ENCODE data around the gene ADM. TPM values are rescaled to one million over a fixed set of nuclear protein-coding genes. Genes with fewer than 3 reads are reported as not detected.

Gene ADM
- polyA plus RNA-seq, 1 donor, result 11.4 TPM

DNA sequence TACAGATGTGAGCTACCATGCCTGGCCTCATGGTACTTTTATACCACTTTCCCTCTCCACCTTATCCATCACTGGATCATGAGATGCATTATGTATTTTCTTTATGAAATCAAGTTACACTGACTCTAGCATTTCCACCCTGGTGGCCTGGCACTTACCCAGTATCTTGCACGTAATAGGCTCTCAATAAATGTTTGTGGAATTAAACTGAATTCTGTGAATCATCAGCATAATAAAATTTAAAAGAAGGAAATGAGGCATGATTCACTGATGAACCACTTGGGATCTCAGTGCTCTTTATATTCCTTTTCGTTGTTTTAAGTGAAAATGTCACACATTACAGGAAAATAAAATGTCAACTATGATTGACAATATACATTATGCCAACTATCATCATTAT lies 25.1 kb downstream of the ADM start:
- Histone ChIP-seq H3K4me1 (ENCODE audit: control insufficient read depth, insufficient read depth, low read length) (peaks cover 27% of the 10 kb centered on the region), H3K36me3 (ENCODE audit: control insufficient read depth, insufficient read depth, low read length) (no peaks in the 10 kb centered on the region), H3K4me3 (ENCODE audit: low read length) (no peak overlapping the region), H3K27me3 (ENCODE audit: control insufficient read depth, insufficient read depth, low read length) (no peaks in the 10 kb centered on the region), H3K27ac (ENCODE audit: low read length) (no peak overlapping the region), H3K9me3 (ENCODE audit: control insufficient read depth, low read depth, low read length) (no peaks in the 10 kb centered on the region)
- WGBS (ENCODE audit: insufficient coverage, low lambda C conversion rate), result 77% methylated on average over 2 of the region's 2 CpGs
- no peak for DNase-seq

DNA sequence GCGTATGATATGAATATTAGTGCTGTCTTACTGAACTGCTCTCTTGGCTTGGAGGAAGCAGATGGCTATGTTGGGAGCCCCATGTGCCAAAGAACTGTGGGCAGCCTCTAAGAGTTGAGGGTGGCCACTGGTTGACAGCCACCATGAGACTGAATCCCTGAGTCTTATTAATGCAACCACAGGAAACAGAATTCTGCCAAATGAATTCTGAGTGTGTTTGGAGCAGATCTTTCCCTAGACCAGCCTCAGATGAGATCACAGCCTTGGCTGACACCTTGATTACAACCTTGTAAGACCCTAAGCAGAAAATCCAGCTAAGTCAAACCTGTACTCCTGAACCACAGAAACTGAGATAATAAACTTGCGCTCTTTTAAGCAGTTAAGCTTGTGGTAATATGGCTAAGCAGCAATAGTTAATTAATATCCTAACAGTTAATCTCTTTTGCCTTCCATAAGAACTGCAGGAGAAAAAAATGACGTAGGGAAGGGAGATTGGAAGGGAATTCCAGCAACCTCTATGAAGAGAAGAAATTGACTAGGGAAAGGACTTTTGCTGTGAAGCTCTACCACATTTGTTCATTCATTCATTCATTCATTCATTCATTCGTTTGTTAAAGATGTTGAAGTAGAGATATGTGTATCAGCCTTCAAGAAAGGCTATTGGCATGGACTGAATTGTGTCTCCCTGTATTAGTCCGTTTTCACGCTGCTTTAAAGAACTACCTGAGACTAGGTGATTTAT lies 26.8 kb downstream of the ADM start:
- Histone ChIP-seq H3K4me1 (ENCODE audit: control insufficient read depth, insufficient read depth, low read length) (peaks cover 19% of the 10 kb centered on the region), H3K27ac (ENCODE audit: low read length) (no peak overlapping the region), H3K27me3 (ENCODE audit: control insufficient read depth, insufficient read depth, low read length) (no peaks in the 10 kb centered on the region), H3K4me3 (ENCODE audit: low read length) (no peak overlapping the region), H3K9me3 (ENCODE audit: control insufficient read depth, low read depth, low read length) (no peaks in the 10 kb centered on the region), H3K36me3 (ENCODE audit: control insufficient read depth, insufficient read depth, low read length) (no peaks in the 10 kb centered on the region)
- no peak for DNase-seq
- 61% methylated on average over 2 of the region's 6 CpGs for WGBS (ENCODE audit: insufficient coverage, low lambda C conversion rate)

DNA sequence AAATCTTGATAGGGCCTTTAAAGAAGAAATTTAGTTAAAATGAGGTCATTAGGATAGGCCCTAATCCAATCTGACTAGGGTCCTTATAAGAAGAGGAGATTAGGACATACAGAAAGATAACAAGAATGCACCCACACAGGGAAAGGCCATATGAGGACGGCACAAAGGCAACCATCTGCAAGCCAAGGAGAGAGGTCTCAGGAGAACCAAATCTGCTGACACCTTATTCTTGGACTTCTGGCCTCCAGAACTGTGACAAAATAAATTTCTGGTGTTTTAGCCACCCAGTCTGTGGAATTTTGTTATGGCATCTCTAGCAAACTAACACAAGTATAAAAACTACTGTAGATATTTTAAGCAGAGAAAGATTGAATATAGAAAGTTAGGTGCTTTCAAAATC lies 28.6 kb downstream of the ADM start:
- Histone ChIP-seq H3K9me3 (ENCODE audit: control insufficient read depth, low read depth, low read length) (no peaks in the 10 kb centered on the region), H3K36me3 (ENCODE audit: control insufficient read depth, insufficient read depth, low read length) (no peaks in the 10 kb centered on the region), H3K4me1 (ENCODE audit: control insufficient read depth, insufficient read depth, low read length) (peaks cover 8% of the 10 kb centered on the region), H3K4me3 (ENCODE audit: low read length) (no peak overlapping the region), H3K27ac (ENCODE audit: low read length) (no peak overlapping the region), H3K27me3 (ENCODE audit: control insufficient read depth, insufficient read depth, low read length) (no peaks in the 10 kb centered on the region)
- DNase-seq, result no peak
- no CpG with 5 or more reads among the region's 1 CpG for WGBS (ENCODE audit: insufficient coverage, low lambda C conversion rate)

DNA sequence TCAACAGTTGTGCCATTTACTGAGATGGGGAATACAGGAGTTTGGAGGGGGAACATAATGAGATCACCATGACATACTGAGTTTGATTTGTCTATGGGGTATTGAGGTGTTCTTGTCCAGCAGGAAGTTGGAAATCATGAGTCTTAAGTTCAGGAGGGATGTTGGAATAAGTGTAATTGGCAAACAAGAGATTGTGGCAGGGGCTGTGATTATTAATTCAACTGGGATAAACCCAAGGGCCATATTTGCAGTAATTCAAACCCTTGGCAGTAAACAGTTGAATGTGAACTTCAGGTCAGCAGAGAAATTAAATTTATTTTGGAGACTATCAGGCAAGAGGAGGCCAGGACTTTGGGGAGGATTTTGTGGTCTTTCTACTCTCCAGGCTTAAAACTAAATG lies 33.4 kb downstream of the ADM start:
- no peak overlapping the region for H3K4me3 ChIP-seq (ENCODE audit: low read length)
- H3K36me3 ChIP-seq (ENCODE audit: control insufficient read depth, insufficient read depth, low read length), result no peaks in the 10 kb centered on the region
- DNase-seq, result no peak
- H3K4me1 ChIP-seq (ENCODE audit: control insufficient read depth, insufficient read depth, low read length), result no peaks in the 10 kb centered on the region
- no peaks in the 10 kb centered on the region for H3K27me3 ChIP-seq (ENCODE audit: control insufficient read depth, insufficient read depth, low read length)
- no peaks in the 10 kb centered on the region for H3K9me3 ChIP-seq (ENCODE audit: control insufficient read depth, low read depth, low read length)
- no peak overlapping the region for H3K27ac ChIP-seq (ENCODE audit: low read length)

DNA sequence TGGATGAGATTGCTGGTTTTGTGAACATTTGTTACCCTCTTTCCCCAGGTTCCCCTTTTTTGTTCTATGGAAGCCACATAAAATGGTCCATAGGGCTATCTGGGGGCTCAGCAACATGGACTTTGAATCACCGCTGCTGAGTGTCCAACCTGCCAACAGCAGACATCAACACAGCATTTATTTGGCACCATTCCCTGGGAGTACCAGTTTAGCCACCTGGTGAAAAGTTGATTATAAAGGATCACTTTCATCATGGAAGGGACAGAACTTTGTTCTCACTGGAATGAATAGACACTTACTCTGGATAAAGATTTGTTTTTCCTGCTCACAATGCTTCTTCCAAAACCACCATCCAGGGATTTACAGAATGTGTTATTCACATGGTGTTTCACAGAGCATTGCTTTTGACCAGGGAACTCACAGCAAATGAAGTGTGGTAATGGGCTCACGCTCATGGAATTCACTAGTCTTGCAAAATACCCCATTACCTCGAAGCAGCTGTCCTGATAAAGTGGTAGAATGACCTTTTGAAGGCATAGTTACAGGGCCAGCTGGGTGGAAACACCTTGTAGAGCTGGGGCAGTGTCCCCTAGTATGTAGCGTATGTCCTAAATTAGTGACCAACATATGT lies 43.9 kb downstream of the ADM start:
- Histone ChIP-seq H3K27ac (ENCODE audit: low read length) (no peak overlapping the region), H3K36me3 (ENCODE audit: control insufficient read depth, insufficient read depth, low read length) (no peaks in the 10 kb centered on the region), H3K9me3 (ENCODE audit: control insufficient read depth, low read depth, low read length) (no peaks in the 10 kb centered on the region), H3K27me3 (ENCODE audit: control insufficient read depth, insufficient read depth, low read length) (no peaks in the 10 kb centered on the region), H3K4me1 (ENCODE audit: control insufficient read depth, insufficient read depth, low read length) (peaks cover 14% of the 10 kb centered on the region), H3K4me3 (ENCODE audit: low read length) (no peak overlapping the region)
- WGBS (ENCODE audit: insufficient coverage, low lambda C conversion rate), result 100% methylated on average over 1 of the region's 4 CpGs
- no peak for DNase-seq

DNA sequence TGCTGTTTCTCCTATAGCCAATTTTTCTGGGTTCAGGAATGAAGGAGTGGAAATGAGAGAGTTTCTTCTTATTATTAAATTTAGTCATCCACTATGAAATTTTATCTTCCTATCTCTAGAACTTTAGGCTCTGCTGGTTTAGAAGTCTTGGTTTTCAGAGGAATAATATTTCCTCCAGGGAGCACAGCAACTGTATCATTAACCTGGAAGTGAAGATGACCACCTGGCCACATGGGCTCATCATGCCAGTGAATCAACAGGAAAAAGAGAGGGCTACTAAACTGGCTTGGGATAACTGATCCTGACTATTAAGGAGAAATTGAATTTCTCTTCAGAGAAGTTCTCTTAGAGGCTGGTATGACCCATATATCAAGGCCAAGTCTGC lies 44.4 kb downstream of the ADM start:
- no peaks in the 10 kb centered on the region for H3K27me3 ChIP-seq (ENCODE audit: control insufficient read depth, insufficient read depth, low read length)
- no peaks in the 10 kb centered on the region for H3K36me3 ChIP-seq (ENCODE audit: control insufficient read depth, insufficient read depth, low read length)
- no peak overlapping the region for H3K27ac ChIP-seq (ENCODE audit: low read length)
- H3K4me3 ChIP-seq (ENCODE audit: low read length), result no peak overlapping the region
- no peak for DNase-seq
- H3K9me3 ChIP-seq (ENCODE audit: control insufficient read depth, low read depth, low read length), result no peaks in the 10 kb centered on the region
- H3K4me1 ChIP-seq (ENCODE audit: control insufficient read depth, insufficient read depth, low read length), result peaks cover 14% of the 10 kb centered on the region

DNA sequence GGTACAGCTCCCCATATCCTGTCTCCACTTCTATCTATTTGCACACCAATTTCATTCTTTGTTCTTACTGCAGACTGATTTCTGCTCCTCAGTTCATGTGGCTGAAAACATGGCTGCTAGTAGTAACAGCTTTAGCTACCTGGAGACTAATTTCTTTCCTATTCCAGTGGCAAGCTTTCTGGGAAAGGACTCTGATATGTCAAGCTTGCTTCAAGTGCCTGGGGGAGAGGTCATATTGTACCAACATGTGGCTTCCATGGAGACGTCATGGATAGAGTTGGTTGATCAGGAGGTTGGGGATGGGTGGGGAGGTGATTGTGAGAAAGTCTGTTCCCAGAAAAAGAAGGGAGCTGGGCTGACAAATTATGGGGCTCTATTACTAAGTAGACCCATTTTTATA lies 44.9 kb downstream of the ADM start:
- no peak overlapping the region for H3K27ac ChIP-seq (ENCODE audit: low read length)
- no peak for DNase-seq
- WGBS (ENCODE audit: insufficient coverage, low lambda C conversion rate), result no CpG with 5 or more reads among the region's 1 CpG

DNA sequence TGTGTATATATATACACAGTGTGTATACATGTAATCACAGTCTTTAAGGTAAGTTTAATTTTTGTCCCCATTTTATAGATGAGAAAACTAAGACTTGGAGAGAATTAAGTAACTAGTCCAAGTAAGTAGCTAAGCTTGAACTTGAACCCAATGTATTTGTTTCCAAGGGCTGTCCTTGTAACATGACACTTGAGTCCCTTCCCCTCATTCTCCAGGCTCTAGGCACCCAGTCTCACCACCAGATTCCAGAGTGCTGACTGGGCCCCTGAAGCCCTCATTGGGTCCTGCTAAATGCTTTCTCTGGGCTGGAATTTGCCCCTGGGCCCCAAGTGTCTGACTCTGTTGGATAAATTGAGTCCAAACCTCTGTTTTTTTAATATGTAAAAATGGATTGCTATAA lies 45.5 kb downstream of the ADM start:
- H3K36me3 ChIP-seq (ENCODE audit: control insufficient read depth, insufficient read depth, low read length), result no peaks in the 10 kb centered on the region
- H3K27ac ChIP-seq (ENCODE audit: low read length), result no peak overlapping the region
- no peaks in the 10 kb centered on the region for H3K9me3 ChIP-seq (ENCODE audit: control insufficient read depth, low read depth, low read length)
- DNase-seq, result no peak
- H3K4me3 ChIP-seq (ENCODE audit: low read length), result no peak overlapping the region
- no peaks in the 10 kb centered on the region for H3K27me3 ChIP-seq (ENCODE audit: control insufficient read depth, insufficient read depth, low read length)
- peaks cover 14% of the 10 kb centered on the region for H3K4me1 ChIP-seq (ENCODE audit: control insufficient read depth, insufficient read depth, low read length)

More for the DNA sequence above, 44.9 kb downstream of the ADM start:
- no peaks in the 10 kb centered on the region for H3K9me3 ChIP-seq (ENCODE audit: control insufficient read depth, low read depth, low read length)
- H3K4me1 ChIP-seq (ENCODE audit: control insufficient read depth, insufficient read depth, low read length), result peaks cover 14% of the 10 kb centered on the region
- no peaks in the 10 kb centered on the region for H3K36me3 ChIP-seq (ENCODE audit: control insufficient read depth, insufficient read depth, low read length)
- H3K27me3 ChIP-seq (ENCODE audit: control insufficient read depth, insufficient read depth, low read length), result no peaks in the 10 kb centered on the region
- no peak overlapping the region for H3K4me3 ChIP-seq (ENCODE audit: low read length)

DNA sequence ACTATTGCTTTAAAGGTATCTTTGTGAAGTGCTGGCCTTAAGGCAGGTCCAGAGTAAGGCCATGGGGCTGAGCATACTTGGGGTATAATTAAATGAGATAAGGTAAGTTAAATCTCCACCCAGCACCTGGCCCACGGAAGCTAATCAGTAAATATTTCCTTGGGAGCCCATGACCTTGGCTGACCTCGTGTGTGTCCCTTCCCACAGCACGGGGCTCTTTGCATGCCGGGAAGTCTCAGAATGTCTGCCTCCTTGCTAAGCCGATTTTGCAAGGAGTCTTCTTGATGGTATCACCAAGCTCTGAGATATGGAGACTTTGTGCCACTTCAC lies 46.5 kb downstream of the ADM start:
- Histone ChIP-seq H3K27me3 (ENCODE audit: control insufficient read depth, insufficient read depth, low read length) (no peaks in the 10 kb centered on the region), H3K36me3 (ENCODE audit: control insufficient read depth, insufficient read depth, low read length) (no peaks in the 10 kb centered on the region), H3K4me1 (ENCODE audit: control insufficient read depth, insufficient read depth, low read length) (peaks cover 14% of the 10 kb centered on the region), H3K9me3 (ENCODE audit: control insufficient read depth, low read depth, low read length) (no peaks in the 10 kb centered on the region), H3K4me3 (ENCODE audit: low read length) (no peak overlapping the region), H3K27ac (ENCODE audit: low read length) (peak overlapping the region; percentile 65)
- peak in 1 of 2 donors; percentile 46 for DNase-seq
- no CpG with 5 or more reads among the region's 5 CpGs for WGBS (ENCODE audit: insufficient coverage, low lambda C conversion rate)

DNA sequence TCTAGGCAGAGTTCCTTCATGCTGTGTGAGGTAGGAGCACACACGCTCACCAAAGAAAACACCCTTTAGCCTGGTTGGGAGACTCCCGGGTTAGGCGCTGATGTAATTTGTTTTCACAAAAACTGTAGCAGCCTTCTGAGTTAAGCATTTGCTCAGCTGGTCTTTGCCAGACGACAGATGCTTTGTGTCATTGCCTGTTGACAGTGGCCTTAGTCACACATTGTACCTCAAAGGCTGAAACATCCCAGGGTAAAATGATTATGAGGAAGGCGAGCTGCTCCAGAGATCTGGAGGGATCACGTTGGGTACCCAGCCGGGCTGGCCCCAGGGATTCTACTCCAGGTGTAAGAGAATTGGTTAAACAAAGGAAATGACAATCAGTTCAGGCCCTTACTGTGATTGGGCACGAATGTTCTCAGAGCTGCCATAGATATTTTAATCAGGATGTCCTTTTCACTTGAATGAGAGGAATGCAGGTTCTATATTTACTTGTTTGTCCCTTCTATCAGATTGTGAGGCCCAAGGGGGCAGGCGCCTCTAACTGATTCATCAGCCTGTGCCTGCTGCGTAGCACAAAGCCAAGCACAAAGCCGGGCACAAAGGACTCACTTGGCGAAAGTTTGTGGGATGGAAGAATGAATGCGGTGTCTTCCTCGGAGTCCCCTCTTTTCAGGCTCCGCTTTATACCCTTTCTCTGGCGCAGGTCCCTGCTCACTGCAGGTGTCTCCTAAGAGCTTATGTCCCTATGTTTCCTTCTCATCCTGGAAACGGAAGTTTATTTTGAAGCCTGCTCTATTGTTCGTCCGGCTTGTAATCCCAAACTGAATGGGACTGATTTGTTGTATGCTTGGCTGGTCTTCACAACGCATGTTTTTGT lies 47.1 kb downstream of the ADM start:
- 60% methylated on average over 3 of the region's 20 CpGs for WGBS (ENCODE audit: insufficient coverage, low lambda C conversion rate)
- Histone ChIP-seq H3K27ac (ENCODE audit: low read length) (peak overlapping the region; percentile 65), H3K4me1 (ENCODE audit: control insufficient read depth, insufficient read depth, low read length) (peaks cover 14% of the 10 kb centered on the region), H3K36me3 (ENCODE audit: control insufficient read depth, insufficient read depth, low read length) (no peaks in the 10 kb centered on the region), H3K4me3 (ENCODE audit: low read length) (no peak overlapping the region), H3K27me3 (ENCODE audit: control insufficient read depth, insufficient read depth, low read length) (no peaks in the 10 kb centered on the region), H3K9me3 (ENCODE audit: control insufficient read depth, low read depth, low read length) (no peaks in the 10 kb centered on the region)
- DNase-seq, result peak in 1 of 2 donors; percentile 72

All from large intestine (tissue), 3 donors.